Measurements from ENCODE around the gene TNS3. TPM values are rescaled to one million over a fixed set of nuclear protein-coding genes. Genes with fewer than 3 reads are reported as not detected.

TNS3 gene
- total and polyA plus RNA-seq, 2 experiments from 2014 or later, result 2.7 to 5.7 TPM

- Histone ChIP-seq H3K27me3 (no peaks in the 10 kb centered on the region), H3K9me3 (ENCODE audit: low read depth) (no peaks in the 10 kb centered on the region), H3K27ac (no peak overlapping the region), H3K4me1 (ENCODE audit: low read depth) (no peaks in the 10 kb centered on the region), H3K36me3 (no peaks in the 10 kb centered on the region), H3K4me3 (no peak overlapping the region)
- TF ChIP-seq CTCF (IDR thresholded peaks at IDR 0.05; ENCODE audit: low read depth, low read length), result no peak
- no peak for DNase-seq (ENCODE audit: low read depth in 1 of 2, low spot score in 1 of 2)
Measured at GRCh38 chr7:47278043-47278442, 303.9 kb downstream of the TNS3 start.

DNA sequence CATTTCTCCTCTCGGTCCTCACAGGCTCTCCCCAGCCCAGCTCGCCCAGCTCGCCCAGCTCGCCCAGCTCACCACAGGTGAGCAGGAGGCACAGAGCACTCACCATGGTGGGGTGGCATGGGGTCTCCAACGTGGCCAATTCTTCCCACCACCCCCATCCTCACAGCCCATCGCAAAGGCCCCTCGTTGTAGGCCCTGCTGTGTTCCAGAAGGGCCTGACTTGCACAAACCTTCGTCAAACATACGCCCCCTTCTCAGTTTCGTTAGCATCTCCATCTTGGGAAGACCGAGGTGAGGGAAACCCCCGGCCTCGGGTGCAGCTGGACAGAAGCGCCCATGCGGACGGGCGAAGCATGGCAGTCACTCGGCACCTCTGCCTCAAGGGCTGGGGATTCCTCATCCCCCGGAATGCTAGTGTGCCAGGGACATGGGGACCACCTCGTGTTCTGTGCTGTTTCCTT, 304.6 kb downstream of the TNS3 start:
- Histone ChIP-seq H3K4me1 (ENCODE audit: low read depth) (no peaks in the 10 kb centered on the region), H3K27me3 (no peaks in the 10 kb centered on the region), H3K27ac (no peak overlapping the region), H3K4me3 (no peak overlapping the region), H3K9me3 (ENCODE audit: low read depth) (no peaks in the 10 kb centered on the region), H3K36me3 (no peaks in the 10 kb centered on the region)
- no peak for DNase-seq (ENCODE audit: low read depth in 1 of 2, low spot score in 1 of 2)
- TF ChIP-seq CTCF (IDR thresholded peaks at IDR 0.05; ENCODE audit: low read depth, low read length), result no peak

GRCh38 chr7:47273974-47274766, 307.7 kb downstream of the TNS3 start:
- H3K27ac ChIP-seq, result no peak overlapping the region
- no peaks in the 10 kb centered on the region for H3K4me1 ChIP-seq (ENCODE audit: low read depth)
- H3K27me3 ChIP-seq, result no peaks in the 10 kb centered on the region
- no peak for DNase-seq (ENCODE audit: low read depth in 1 of 2, low spot score in 1 of 2)
- TF ChIP-seq CTCF (IDR thresholded peaks at IDR 0.05; ENCODE audit: low read depth, low read length), result no peak
- no peaks in the 10 kb centered on the region for H3K36me3 ChIP-seq
- H3K4me3 ChIP-seq, result no peak overlapping the region
- no peaks in the 10 kb centered on the region for H3K9me3 ChIP-seq (ENCODE audit: low read depth)

GRCh38 chr7:47273088-47273487, 308.8 kb downstream of the TNS3 start:
- Histone ChIP-seq H3K27me3 (no peaks in the 10 kb centered on the region), H3K36me3 (no peaks in the 10 kb centered on the region), H3K4me1 (ENCODE audit: low read depth) (no peaks in the 10 kb centered on the region), H3K9me3 (ENCODE audit: low read depth) (no peaks in the 10 kb centered on the region), H3K27ac (no peak overlapping the region), H3K4me3 (no peak overlapping the region)
- no peak for TF ChIP-seq CTCF (IDR thresholded peaks at IDR 0.05; ENCODE audit: low read depth, low read length)
- DNase-seq (ENCODE audit: low read depth in 1 of 2, low spot score in 1 of 2), result no peak

DNA sequence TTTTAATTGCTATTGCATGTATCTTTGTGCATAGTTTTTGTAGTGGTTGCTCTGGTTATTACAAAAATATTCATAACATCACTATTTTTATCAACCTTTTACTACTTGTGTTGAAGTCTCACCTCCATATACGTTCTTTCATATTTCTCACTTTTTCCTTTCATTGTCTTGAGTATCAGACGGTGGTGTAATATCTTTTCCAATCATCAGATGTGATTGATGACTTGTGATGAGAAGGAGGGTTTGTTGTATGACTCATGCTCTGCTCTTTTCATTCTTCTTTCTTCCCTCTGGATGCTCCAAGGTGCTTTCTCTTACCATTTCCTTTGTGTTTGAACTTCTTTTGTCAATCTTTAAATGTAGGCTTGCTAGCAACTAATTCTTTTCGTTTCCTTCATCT, 310.2 kb downstream of the TNS3 start:
- H3K4me1 ChIP-seq (ENCODE audit: low read depth), result no peaks in the 10 kb centered on the region
- no peak overlapping the region for H3K27ac ChIP-seq
- H3K27me3 ChIP-seq, result no peaks in the 10 kb centered on the region
- H3K36me3 ChIP-seq, result no peaks in the 10 kb centered on the region
- no peaks in the 10 kb centered on the region for H3K9me3 ChIP-seq (ENCODE audit: low read depth)
- H3K4me3 ChIP-seq, result no peak overlapping the region
- no peak for TF ChIP-seq CTCF (IDR thresholded peaks at IDR 0.05; ENCODE audit: low read depth, low read length)
- DNase-seq (ENCODE audit: low read depth in 1 of 2, low spot score in 1 of 2), result no peak

All from cardiac muscle cell (in vitro differentiated cells and primary cell).